ENCODE measurements around the gene PAK6. TPM values are rescaled to one million over a fixed set of nuclear protein-coding genes. Genes with fewer than 3 reads are reported as not detected.

Gene PAK6
- total and polyA plus RNA-seq, 11 donors = 0.93 to 17.4 (median 7.6) TPM

DNA sequence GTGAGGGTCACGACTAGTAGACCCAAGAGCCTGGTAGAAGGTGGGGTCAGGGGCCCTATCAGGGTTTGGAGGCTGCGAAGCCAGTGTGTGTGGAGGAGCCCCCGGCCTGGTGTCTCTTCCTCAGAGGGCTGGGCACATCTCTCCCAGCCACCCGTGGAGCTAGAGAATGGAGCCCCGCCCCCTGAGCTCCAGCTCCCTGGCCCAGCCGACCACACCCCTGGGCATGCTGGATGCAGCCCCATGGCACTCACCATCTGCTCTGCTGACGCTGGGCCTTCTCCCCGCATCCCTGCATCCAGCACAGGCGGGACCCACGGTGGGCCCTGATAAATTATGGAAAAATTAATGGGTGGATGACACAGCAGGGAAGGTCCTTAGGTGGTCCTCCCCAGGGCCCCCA lies 26.5 kb downstream of the PAK6 start:
- ATAC-seq (no peak), DNase-seq (no peak)
- Histone ChIP-seq H3K4me3 (no peak overlapping the region), H3K27me3 (no peaks in the 10 kb centered on the region), H3K36me3 (no peaks in the 10 kb centered on the region), H3K4me1 (no peaks in the 10 kb centered on the region), H3K9me3 (no peaks in the 10 kb centered on the region), H3K27ac (no peak overlapping the region)
- 83 to 90% (median 87%) methylated on average over 9 to 10 of the region's 10 CpGs for WGBS, 4 donors
- TF ChIP-seq POLR2A (IDR thresholded peaks at IDR 0.05) = no peak
- TF ChIP-seq, protein P1, sequence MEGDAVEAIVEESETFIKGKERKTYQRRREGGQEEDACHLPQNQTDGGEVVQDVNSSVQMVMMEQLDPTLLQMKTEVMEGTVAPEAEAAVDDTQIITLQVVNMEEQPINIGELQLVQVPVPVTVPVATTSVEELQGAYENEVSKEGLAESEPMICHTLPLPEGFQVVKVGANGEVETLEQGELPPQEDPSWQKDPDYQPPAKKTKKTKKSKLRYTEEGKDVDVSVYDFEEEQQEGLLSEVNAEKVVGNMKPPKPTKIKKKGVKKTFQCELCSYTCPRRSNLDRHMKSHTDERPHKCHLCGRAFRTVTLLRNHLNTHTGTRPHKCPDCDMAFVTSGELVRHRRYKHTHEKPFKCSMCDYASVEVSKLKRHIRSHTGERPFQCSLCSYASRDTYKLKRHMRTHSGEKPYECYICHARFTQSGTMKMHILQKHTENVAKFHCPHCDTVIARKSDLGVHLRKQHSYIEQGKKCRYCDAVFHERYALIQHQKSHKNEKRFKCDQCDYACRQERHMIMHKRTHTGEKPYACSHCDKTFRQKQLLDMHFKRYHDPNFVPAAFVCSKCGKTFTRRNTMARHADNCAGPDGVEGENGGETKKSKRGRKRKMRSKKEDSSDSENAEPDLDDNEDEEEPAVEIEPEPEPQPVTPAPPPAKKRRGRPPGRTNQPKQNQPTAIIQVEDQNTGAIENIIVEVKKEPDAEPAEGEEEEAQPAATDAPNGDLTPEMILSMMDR (IDR thresholded peaks at IDR 0.05) = no peak
- intact Hi-C loops (cut with DNase I) = no loop called here

DNA sequence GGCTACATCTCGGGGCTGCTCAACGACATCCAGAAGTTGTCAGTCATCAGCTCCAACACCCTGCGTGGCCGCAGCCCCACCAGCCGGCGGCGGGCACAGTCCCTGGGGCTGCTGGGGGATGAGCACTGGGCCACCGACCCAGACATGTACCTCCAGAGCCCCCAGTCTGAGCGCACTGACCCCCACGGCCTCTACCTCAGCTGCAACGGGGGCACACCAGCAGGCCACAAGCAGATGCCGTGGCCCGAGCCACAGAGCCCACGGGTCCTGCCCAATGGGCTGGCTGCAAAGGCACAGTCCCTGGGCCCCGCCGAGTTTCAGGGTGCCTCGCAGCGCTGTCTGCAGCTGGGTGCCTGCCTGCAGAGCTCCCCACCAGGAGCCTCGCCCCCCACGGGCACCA lies 27.0 kb downstream of the PAK6 start:
- Histone ChIP-seq H3K36me3 (no peaks in the 10 kb centered on the region), H3K27me3 (no peaks in the 10 kb centered on the region), H3K4me3 (no peak overlapping the region), H3K4me1 (no peaks in the 10 kb centered on the region), H3K9me3 (no peaks in the 10 kb centered on the region), H3K27ac (no peak overlapping the region)
- no peak for DNase-seq
- no peak for TF ChIP-seq POLR2A (IDR thresholded peaks at IDR 0.05)
- TF ChIP-seq, protein P1 (IDR thresholded peaks at IDR 0.05) = no peak
- ATAC-seq = no peak
- 83 to 96% (median 93%) methylated on average over 13 to 20 of the region's 20 CpGs for WGBS, 4 donors
- intact Hi-C loops (cut with DNase I) = no loop called here

DNA sequence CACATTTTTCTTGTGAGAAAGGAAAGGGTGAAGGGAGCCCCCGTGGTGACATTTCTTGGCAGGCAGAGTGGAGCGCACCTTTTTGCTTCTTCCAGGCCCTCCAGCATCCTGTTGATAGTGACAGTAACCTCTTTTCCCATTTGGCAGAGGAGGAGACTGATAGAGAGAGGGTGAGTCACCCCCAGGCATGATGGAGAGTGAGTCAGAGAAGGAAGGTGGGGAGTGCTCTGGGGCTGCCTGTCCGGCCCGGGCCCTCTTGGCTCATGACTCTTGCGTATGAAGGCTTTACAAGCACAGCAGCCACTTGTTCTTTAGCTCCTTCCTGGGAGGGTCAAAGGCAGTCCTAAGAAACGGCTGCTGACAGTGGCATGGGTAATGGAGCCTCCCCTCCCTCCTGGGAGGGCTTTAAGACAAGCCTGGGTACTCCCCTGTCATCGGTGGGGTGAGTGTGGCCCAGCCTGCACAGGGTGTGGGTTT lies 28.0 kb downstream of the PAK6 start:
- intact Hi-C loops (cut with DNase I) = no loop called here
- Histone ChIP-seq H3K36me3 (no peaks in the 10 kb centered on the region), H3K9me3 (no peaks in the 10 kb centered on the region), H3K4me3 (no peak overlapping the region), H3K4me1 (no peaks in the 10 kb centered on the region), H3K27me3 (no peaks in the 10 kb centered on the region), H3K27ac (no peak overlapping the region)
- DNase-seq = no peak
- peak in 3 of 4 donors; percentile 57 to 78 (median 69) for ATAC-seq
- WGBS, 4 donors = 40 to 58% (median 47%) methylated on average over 7 of the region's 7 CpGs
- TF ChIP-seq POLR2A (IDR thresholded peaks at IDR 0.05) = no peak
- TF ChIP-seq, protein P1 (IDR thresholded peaks at IDR 0.05) = no peak

DNA sequence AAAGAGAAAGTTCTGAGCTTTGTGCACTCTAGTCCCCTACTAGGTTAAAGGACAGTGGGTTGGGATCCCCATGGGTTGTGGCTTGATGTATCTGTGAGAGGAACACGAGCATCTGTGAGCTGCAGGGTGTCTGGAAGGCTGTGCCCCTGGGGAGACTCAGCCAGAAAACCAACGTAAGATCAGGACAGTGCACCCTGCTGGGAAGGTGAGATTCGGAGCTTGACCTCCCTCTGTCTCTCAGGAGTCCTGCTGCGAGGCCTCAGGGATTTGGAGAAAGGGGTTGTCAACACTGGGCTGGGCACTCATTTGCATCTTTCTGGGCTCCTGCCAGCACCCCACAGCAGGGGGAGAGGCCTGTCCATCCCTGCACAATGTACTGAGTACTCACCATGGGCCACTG lies 28.8 kb downstream of the PAK6 start:
- H3K27me3 ChIP-seq = no peaks in the 10 kb centered on the region
- TF ChIP-seq POLR2A (IDR thresholded peaks at IDR 0.05) = no peak
- TF ChIP-seq, protein P1 (IDR thresholded peaks at IDR 0.05) = no peak
- H3K9me3 ChIP-seq = no peaks in the 10 kb centered on the region
- ATAC-seq = no peak
- no peaks in the 10 kb centered on the region for H3K36me3 ChIP-seq
- DNase-seq = no peak
- intact Hi-C loops (cut with DNase I) = no loop called here
- no peak overlapping the region for H3K4me3 ChIP-seq
- H3K27ac ChIP-seq = no peak overlapping the region
- H3K4me1 ChIP-seq = no peaks in the 10 kb centered on the region
- WGBS, 4 donors = 80 to 93% (median 83%) methylated on average over 4 of the region's 4 CpGs

All from heart left ventricle (tissue), 16 donors.